Natural killer cell (primary cell): ENCODE data around the gene ANKLE1. TPM values are rescaled to one million over a fixed set of nuclear protein-coding genes. Genes with fewer than 3 reads are reported as not detected.

ENCODE experiments used
- ATAC-seq, 3 donors: fragments of 150-1000 bp in 2 of 3; fragments of 200-7000 bp in 1 of 3; cut with Tn5 transposase; 1 replicate in 1 of 3; 2 replicates in 2 of 3; pipeline ENCODE4 v1.10.0; 2021; ENCODE audit warnings: mild to moderate bottlenecking in 2 of 3, moderate library complexity in 2 of 3
- DNase-seq, 2 donors: peaks; one replicate each; pipeline versions ENCODE4 v3.0.0 to v3.0.0-alpha.2; 2013 to 2021; ENCODE audit warnings: mixed read lengths in 1 of 2
- H3K27ac ChIP-seq: one replicate; pipeline ENCODE4 v1.5.1; 2013; ENCODE audit warnings: mild to moderate bottlenecking, low read length
- H3K27me3 ChIP-seq: one replicate; pipeline ENCODE4 v1.6.1; 2013; ENCODE audit warnings: low read length; ENCODE audit not compliant: control insufficient read depth, insufficient read depth
- H3K36me3 ChIP-seq: one replicate; pipeline ENCODE4 v1.6.1; 2013; ENCODE audit warnings: low read length; ENCODE audit not compliant: control insufficient read depth, insufficient read depth
- H3K4me1 ChIP-seq: one replicate; pipeline ENCODE4 v1.6.1; 2013; ENCODE audit warnings: low read length; ENCODE audit not compliant: control insufficient read depth, insufficient read depth
- H3K4me3 ChIP-seq: one replicate; pipeline ENCODE4 v1.5.1; 2013; ENCODE audit warnings: low read length
- H3K9me3 ChIP-seq: one replicate; pipeline ENCODE4 v1.6.1; 2013; ENCODE audit warnings: low read length; ENCODE audit not compliant: control insufficient read depth, insufficient read depth
- H3K27ac Mint-ChIP-seq, 2 donors: one replicate each; pipeline ENCODE4 v1.8.0; 2022; ENCODE audit warnings: mild to moderate bottlenecking in 2 of 2, mixed read lengths in 2 of 2, moderate library complexity in 1 of 2
- H3K27me3 Mint-ChIP-seq, 2 donors: one replicate each; pipeline ENCODE4 v1.8.0; 2022; ENCODE audit warnings: low read depth in 2 of 2, mixed read lengths in 2 of 2
- H3K36me3 Mint-ChIP-seq: one replicate; pipeline ENCODE4 v1.8.0; 2022; ENCODE audit warnings: mixed read lengths
- H3K4me1 Mint-ChIP-seq, 2 donors: one replicate each; pipeline ENCODE4 v1.8.0; 2022; ENCODE audit warnings: mixed read lengths in 2 of 2
- H3K4me3 Mint-ChIP-seq: one replicate; pipeline ENCODE4 v1.8.0; 2022; ENCODE audit warnings: mild to moderate bottlenecking, moderate library complexity, mixed read lengths
- H3K9me3 Mint-ChIP-seq, 2 donors: one replicate each; pipeline ENCODE4 v1.8.0; 2022; ENCODE audit warnings: mixed read lengths in 2 of 2
- CTCF ChIP-seq: fragments of 200-600 bp; IDR thresholded peaks from one replicate; pipeline ENCODE4 v1.8.0; 2022; ENCODE audit warnings: antibody characterized with exemption
- WGBS: methylation state at CpG from one replicate; pipeline ENCODE4 v1.1.7; 2013; ENCODE audit warnings: missing lambda C conversion rate; ENCODE audit not compliant: insufficient coverage; 5-methylcytosine and 5-hydroxymethylcytosine counted together
- intact Hi-C: fragments of 100-400 bp; cut with micrococcal nuclease; formaldehyde crosslinking; loops from one replicate; pipeline ENCODE4 v1.14.2; 2022
- total RNA-seq, 4 donors: library from RNA; stranded (reverse); fragments of 120-200 nt in 1 of 4; gene quantifications; one replicate each; pipeline versions ENCODE4 v1.2.3 to v1.2.4, GENCODE V29; 2013 to 2022

The ANKLE1 gene
- total RNA-seq, 3 donors from 2014 or later (not counting 1 experiment from before 2014, with no cell fraction given): 1.3 to 3.6 (median 2.0) TPM

GRCh38 chr19:17302391-17303166 is 20.9 kb downstream of the ANKLE1 start:
- ATAC-seq: peak in 1 of 3 donors; percentile 2

DNA sequence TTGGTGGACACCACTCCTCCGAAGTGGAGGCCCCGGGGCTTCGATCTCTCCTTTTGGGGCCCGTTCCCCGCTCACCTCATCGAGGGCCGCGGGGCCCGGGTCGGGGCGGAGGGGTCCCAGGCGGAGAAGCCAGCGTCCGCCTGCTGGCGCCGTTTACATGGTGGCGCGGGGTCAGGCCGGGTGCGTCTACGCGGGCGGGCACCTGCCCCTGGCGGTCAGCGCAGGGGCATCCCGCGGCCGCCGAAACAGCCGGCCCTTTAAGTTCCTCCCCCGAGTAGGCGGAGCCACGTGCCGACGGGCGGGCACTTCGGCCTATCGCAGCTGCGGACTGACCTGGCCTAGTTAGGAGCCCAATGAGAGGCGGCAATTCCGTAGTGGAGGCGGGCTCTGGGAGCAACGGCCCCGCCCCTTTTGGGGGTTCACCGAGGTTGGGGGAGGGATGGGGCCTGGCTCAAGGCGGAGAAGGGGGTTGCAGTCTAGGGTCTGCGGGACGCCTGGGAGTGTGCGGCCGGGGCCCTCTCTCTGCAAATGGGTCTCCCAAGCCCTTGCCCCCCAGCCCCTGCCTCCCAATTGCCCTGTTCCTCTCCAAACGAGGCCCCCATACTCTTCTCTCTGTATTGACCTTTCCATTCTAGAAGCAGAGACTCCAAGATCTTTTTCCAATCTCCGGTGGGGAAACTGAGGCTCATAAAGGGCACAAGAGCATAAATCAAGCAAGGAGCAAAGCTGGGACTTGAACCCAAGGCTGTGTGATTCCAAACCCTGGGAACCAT is 21.7 kb downstream of the ANKLE1 start, which contains the start of gene ABHD8:
Gene ABHD8 (minus strand): TSS at position 259 of the 773 bp plus-strand sequence. CDS start 1,809 bp downstream, outside the sequence.
- H3K36me3 Mint-ChIP-seq: no peaks in the 10 kb centered on the region

More at GRCh38 chr19:17302391-17303166, 20.9 kb downstream of the ANKLE1 start:
- Histone ChIP-seq H3K36me3 (no peaks in the 10 kb centered on the region), H3K4me3 (peak overlapping the region; percentile 44), H3K27me3 (no peaks in the 10 kb centered on the region), H3K27ac (peak overlapping the region; percentile 51), H3K9me3 (peaks cover 3% of the 10 kb centered on the region), H3K4me1 (peaks cover 39% of the 10 kb centered on the region)
- peak overlapping the region in 1 of 2 donors; percentile 89 for H3K27ac Mint-ChIP-seq
- no peaks in the 10 kb centered on the region for H3K9me3 Mint-ChIP-seq
- DNase-seq: peak in 1 of 2 donors; percentile 52
- WGBS: 13% methylated on average over 29 of the region's 29 CpGs
- intact Hi-C loops: no loop called here
- H3K36me3 Mint-ChIP-seq: no peaks in the 10 kb centered on the region
- no peaks in the 10 kb centered on the region for H3K27me3 Mint-ChIP-seq
- H3K4me1 Mint-ChIP-seq: peaks cover 15 to 26% of the 10 kb centered on the region in 2 donors
- TF ChIP-seq CTCF: no peak
- peak overlapping the region; percentile 78 for H3K4me3 Mint-ChIP-seq

DNA sequence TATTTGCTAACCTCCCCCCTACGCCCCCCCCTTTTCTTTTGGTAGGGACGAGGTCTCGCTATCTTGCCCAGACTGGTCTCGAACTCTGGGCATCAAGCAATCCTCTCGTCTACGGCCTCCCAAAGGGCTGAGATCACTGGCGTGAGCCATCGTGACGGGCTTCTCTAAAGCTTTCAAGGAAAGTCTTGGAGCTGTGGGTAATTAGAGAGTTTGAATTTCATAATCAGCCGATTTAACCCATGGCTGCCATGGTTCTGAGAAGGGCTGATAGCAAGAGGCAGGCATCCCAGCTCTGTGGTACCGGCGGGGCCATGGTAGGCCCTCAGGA is 22.2 kb downstream of the ANKLE1 start:
- no peaks in the 10 kb centered on the region for H3K9me3 ChIP-seq
- DNase-seq (no peak), ATAC-seq (no peak)
- Mint-ChIP-seq H3K36me3 (no peaks in the 10 kb centered on the region), H3K4me3 (peak overlapping the region; percentile 78), H3K9me3 (no peaks in the 10 kb centered on the region), H3K27me3 (no peaks in the 10 kb centered on the region), H3K4me1 (peaks cover 16 to 32% of the 10 kb centered on the region in 2 donors), H3K27ac (peak overlapping the region in 1 of 2 donors; percentile 89)
- intact Hi-C loops: no loop called here
- WGBS: 94% methylated on average over 12 of the region's 12 CpGs
- no peaks in the 10 kb centered on the region for H3K36me3 ChIP-seq
- no peak overlapping the region for H3K27ac ChIP-seq
- peaks cover 40% of the 10 kb centered on the region for H3K4me1 ChIP-seq
- TF ChIP-seq CTCF: no peak
- no peaks in the 10 kb centered on the region for H3K27me3 ChIP-seq
- no peak overlapping the region for H3K4me3 ChIP-seq

More for the DNA sequence above, 21.7 kb downstream of the ANKLE1 start, which contains the start of gene ABHD8:
- Histone ChIP-seq H3K36me3 (no peaks in the 10 kb centered on the region), H3K4me3 (peak within 1 kb of the TSS; percentile 44), H3K4me1 (peaks cover 39% of the 10 kb centered on the region), H3K27me3 (no peaks in the 10 kb centered on the region), H3K27ac (peak within 1 kb of the TSS; percentile 51), H3K9me3 (no peaks in the 10 kb centered on the region)
- no peaks in the 10 kb centered on the region for H3K27me3 Mint-ChIP-seq
- 2% methylated on average over 52 of the region's 52 CpGs for WGBS
- TF ChIP-seq CTCF: peak; percentile 55
- intact Hi-C loops: no loop called here
- peaks cover 15 to 31% of the 10 kb centered on the region in 2 donors for H3K4me1 Mint-ChIP-seq
- peak; percentile 79 to 88 (median 81) for ATAC-seq
- H3K9me3 Mint-ChIP-seq: no peaks in the 10 kb centered on the region
- peak; percentile 95 to 96 for DNase-seq
- peak within 1 kb of the TSS; percentile 81 to 89 for H3K27ac Mint-ChIP-seq
- peak within 1 kb of the TSS; percentile 78 for H3K4me3 Mint-ChIP-seq
